ENCODE measurements around the gene HOXC9.

DNA sequence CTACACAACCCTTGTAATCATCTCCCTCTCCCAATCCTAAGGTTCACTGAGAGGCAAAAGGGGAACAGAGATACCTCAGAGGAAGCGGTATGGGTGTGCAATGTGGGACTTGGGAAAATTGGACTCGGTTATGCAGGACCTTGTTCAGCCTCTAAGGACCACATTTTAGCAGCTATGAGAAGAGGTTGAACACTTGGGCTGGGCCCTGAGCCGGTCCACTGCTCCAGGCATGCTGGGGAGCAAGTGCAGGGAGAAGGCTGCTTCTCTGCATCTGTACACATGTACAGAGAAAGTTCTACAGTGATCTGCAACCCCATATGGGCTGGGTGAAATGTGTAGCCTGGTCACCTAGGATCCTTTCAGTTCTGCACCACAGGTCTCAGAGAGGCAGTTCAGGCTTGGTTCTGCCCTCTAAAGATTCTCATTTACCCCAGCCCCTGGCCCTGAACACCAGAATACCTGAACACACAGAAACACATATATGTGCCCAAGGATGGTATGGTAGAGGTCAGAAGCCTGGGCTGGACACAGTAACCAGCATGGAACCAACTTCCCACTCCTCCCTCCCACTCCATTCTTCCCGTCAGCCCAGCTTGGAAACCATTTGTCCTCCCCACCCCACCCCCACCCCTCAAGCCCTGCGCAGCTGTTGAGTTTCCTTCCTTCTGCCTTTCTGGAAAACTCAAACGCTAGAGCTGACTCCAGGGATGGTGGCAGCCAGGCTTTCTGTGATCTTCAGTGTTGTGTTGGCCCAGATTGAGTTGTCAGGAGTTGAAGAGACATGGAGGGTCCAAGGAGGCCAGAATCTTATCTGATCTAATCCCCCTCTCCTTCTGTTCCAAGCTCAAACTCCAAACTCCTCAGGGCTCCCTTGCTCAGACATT lies 43.3 kb downstream of the HOXC9 start:
- TF ChIP-seq CTCF (conservative IDR thresholded peaks at IDR 0.05; ENCODE audit: low read depth, low read length) (no peak), POLR2A (IDR thresholded peaks at IDR 0.05; ENCODE audit: low read depth, low read length) (no peak), SMC3 (IDR thresholded peaks at IDR 0.05; ENCODE audit: low read depth, low read length) (no peak), BHLHE40 (IDR thresholded peaks at IDR 0.05; ENCODE audit: low read depth, low read length) (no peak), FOS (IDR thresholded peaks at IDR 0.05; ENCODE audit: low read depth, low read length) (no peak), MAZ (IDR thresholded peaks at IDR 0.05; ENCODE audit: borderline replicate concordance, low read depth, low read length) (no peak), MXI1 (IDR thresholded peaks at IDR 0.05; ENCODE audit: borderline replicate concordance, low read depth, low read length) (no peak), CEBPB (IDR thresholded peaks at IDR 0.05; ENCODE audit: low read depth, low read length) (no peak), MAFK (IDR thresholded peaks at IDR 0.05; ENCODE audit: low read depth, low read length) (no peak)
- TF ChIP-seq, protein P1, sequence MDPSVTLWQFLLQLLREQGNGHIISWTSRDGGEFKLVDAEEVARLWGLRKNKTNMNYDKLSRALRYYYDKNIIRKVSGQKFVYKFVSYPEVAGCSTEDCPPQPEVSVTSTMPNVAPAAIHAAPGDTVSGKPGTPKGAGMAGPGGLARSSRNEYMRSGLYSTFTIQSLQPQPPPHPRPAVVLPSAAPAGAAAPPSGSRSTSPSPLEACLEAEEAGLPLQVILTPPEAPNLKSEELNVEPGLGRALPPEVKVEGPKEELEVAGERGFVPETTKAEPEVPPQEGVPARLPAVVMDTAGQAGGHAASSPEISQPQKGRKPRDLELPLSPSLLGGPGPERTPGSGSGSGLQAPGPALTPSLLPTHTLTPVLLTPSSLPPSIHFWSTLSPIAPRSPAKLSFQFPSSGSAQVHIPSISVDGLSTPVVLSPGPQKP (IDR thresholded peaks at IDR 0.05; ENCODE audit: borderline replicate concordance, low read depth, low read length) = no peak
